Fibroblast of the aortic adventitia (primary cell): ENCODE measurements around the gene PLA2G2F. TPM values are rescaled to one million over a fixed set of nuclear protein-coding genes. Genes with fewer than 3 reads are reported as not detected.

Experiments
- DNase-seq: peaks from one replicate; pipeline ENCODE4 v3.0.0-alpha.2; 2010; ENCODE audit warnings: low read depth
- H3K4me3 ChIP-seq: 2 replicates; pipeline ENCODE4 v1.5.1; 2011; ENCODE audit warnings: low read depth, mild to moderate bottlenecking, control low read depth, low read length, moderate library complexity
- CTCF ChIP-seq: IDR thresholded peaks from 2 replicates; pipeline ENCODE4 v1.5.1; 2011; ENCODE audit warnings: mild to moderate bottlenecking, low read length, control low read depth, inconsistent platforms; ENCODE audit not compliant: insufficient read depth
- total RNA-seq: library from RNA; depleted of rRNA; stranded (reverse); fragments of >200 nt; gene quantifications from 2 replicates; pipeline ENCODE4 v1.2.3, GENCODE V29; 2012; ENCODE audit warnings: low replicate concordance

PLA2G2F gene
- total RNA-seq, 1 donor, result not detected

DNA sequence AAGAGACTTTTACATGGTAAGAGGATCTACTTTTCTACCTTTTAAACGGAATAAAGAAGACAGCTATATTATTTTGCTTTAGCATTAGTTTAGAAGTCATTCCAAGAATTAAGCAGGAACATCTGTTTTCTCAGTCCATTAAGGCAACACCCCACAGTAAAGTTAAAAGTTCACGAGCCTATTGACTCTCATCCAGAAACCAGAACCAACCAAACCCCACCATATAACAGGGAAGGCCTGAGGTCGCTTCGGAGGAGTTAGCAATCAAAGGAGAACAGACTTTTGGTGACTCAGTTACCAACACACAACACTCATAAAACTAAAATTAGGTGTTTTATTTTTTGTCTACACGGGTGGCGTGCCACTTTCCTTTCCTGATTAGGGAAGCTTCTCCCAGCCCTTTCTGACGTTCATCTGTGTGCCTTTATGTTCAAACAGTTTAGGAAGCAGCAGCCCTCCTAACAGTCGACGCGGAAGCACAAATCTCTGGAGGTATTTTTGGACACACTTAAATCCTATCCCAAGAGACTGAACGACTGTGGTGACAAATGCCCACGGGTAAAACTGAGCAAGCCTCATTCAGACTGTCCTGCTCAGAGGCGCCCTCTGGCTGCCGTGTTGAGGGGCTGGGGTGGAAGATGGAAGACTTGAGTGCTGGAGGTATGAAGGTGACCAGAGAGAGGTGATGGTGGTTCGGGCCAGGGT is 55.8 kb downstream of the PLA2G2F start:
- DNase-seq, result peak; percentile 45
- peak; percentile 79 for TF ChIP-seq CTCF
- H3K4me3 ChIP-seq, result no peak overlapping the region

DNA sequence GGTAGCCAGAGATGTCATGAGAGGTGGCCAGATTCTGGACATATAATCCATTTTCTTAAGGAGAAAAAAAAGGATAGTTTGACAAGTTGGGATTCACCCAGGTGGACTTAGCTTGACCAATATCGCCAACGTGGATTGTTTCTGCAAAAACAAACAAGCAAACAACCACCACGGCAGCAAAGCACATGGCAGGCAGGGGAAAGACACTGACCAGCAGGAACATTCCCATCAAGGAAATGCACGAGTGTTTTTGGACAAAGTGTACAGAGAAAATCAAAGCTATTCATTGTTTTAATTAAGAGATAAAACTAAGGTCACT is 56.3 kb downstream of the PLA2G2F start:
- DNase-seq, result no peak
- H3K4me3 ChIP-seq, result no peak overlapping the region
- TF ChIP-seq CTCF, result no peak

GRCh38 chr1:20197329-20197791 is 58.2 kb downstream of the PLA2G2F start:
- TF ChIP-seq CTCF, result no peak
- no peak for DNase-seq
- H3K4me3 ChIP-seq, result no peak overlapping the region

GRCh38 chr1:20198296-20198695 is 59.2 kb downstream of the PLA2G2F start:
- H3K4me3 ChIP-seq, result no peak overlapping the region
- no peak for TF ChIP-seq CTCF
- no peak for DNase-seq

DNA sequence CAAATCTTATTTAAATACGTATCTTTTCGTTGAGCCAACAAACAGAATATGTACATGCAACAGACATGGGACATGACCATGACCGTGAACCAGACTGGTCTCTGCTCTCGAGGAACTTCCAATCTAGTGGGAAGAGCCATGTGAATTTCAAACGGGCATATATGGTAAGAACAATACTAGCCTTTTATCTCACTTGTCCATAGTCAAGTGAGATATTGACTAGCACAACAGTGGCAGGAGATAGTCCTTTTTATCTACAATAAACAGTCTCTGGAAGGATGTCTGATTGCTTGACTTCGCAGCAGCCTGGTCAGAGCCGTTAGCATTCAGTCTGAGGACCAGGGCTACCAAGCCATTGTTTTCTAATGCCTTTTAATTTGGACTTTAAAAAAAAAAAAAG is 59.8 kb downstream of the PLA2G2F start:
- no peak for DNase-seq
- no peak overlapping the region for H3K4me3 ChIP-seq
- no peak for TF ChIP-seq CTCF

DNA sequence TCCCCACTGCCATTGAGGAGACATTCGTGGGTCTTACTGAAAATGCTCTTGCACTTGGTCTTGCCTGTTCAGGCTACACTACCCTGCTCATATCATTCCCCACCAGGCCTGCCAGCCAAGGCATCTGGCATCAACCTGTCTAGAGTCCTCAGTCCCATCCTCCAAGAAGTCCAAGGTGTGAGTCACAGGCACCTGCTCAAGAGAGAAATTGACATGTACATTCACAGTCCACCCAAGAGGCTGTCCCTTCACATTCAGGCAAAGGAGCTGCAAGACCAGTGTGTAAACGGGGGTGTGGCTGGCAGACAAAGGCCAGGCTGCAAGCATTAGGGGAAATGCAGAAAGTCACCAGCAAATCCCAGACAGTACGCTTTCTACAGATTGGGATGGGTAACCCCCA is 60.3 kb downstream of the PLA2G2F start:
- H3K4me3 ChIP-seq, result no peak overlapping the region
- TF ChIP-seq CTCF, result no peak
- DNase-seq, result no peak

DNA sequence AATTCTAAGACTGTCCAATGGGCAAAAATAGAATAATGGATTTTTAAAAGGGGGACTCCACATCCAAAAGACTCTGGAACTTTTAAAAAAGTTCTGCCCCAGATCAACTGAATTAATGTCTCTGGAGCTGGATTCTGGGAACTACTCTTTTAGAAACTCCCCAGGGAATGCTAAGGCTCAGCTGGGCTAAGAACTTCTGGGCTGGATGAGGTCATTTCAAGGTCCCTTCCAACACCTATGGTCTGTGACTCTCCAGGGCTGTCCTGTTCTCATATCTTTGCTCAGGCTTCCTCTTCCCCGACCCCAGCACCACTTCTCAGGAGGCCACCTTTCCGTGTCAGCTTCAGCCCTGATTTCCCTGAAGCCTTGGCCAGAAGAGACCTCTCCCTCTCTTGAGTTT is 60.7 kb downstream of the PLA2G2F start:
- no peak for DNase-seq
- TF ChIP-seq CTCF, result no peak
- no peak overlapping the region for H3K4me3 ChIP-seq
